Measurements from ENCODE around the gene JAZF1.
"Not testable (repeated sequence)": the region's sequence is repeated elsewhere in the genome, so short reads cannot be mapped to it uniquely, and the experiment has no call there.

Gene JAZF1

GRCh38 chr7:28042721-28043120 is 137.9 kb downstream of the JAZF1 start:
- no peak for DNase-seq (ENCODE audit: low spot score)

GRCh38 chr7:28041508-28042314 is 138.9 kb downstream of the JAZF1 start:
- DNase-seq (ENCODE audit: low spot score) = no peak

- no peak for DNase-seq (ENCODE audit: low spot score)
These were observed 142.3 kb downstream of the JAZF1 start for GRCh38 chr7:28038175-28038797.

GRCh38 chr7:28037220-28038010 is 143.2 kb downstream of the JAZF1 start:
- DNase-seq (ENCODE audit: low spot score) = peak; percentile 5

- no peak for DNase-seq (ENCODE audit: low spot score)
These were observed 143.9 kb downstream of the JAZF1 start for GRCh38 chr7:28036696-28037095.

- DNase-seq (ENCODE audit: low spot score) = no peak
These were observed 147.2 kb downstream of the JAZF1 start for GRCh38 chr7:28033386-28033785.

GRCh38 chr7:28032738-28033380 is 147.7 kb downstream of the JAZF1 start:
- DNase-seq (ENCODE audit: low spot score) = no peak

GRCh38 chr7:28029051-28029450 is 151.5 kb downstream of the JAZF1 start:
- no peak for DNase-seq (ENCODE audit: low spot score)

GRCh38 chr7:28028471-28028870 is 152.1 kb downstream of the JAZF1 start:
- no peak for DNase-seq (ENCODE audit: low spot score)

- no peak for DNase-seq (ENCODE audit: low spot score)
These were observed 154.4 kb downstream of the JAZF1 start for GRCh38 chr7:28026237-28026636.

- no peak for DNase-seq (ENCODE audit: low spot score)
These were observed 155.7 kb downstream of the JAZF1 start for GRCh38 chr7:28024786-28025334.

- DNase-seq (ENCODE audit: low spot score) = peak; percentile 45
These were observed 160.2 kb downstream of the JAZF1 start for GRCh38 chr7:28020302-28020940.

GRCh38 chr7:28018856-28019465 is 161.6 kb downstream of the JAZF1 start:
- no peak for DNase-seq (ENCODE audit: low spot score)

GRCh38 chr7:28018446-28018845 is 162.1 kb downstream of the JAZF1 start:
- no peak for DNase-seq (ENCODE audit: low spot score)

- no peak for DNase-seq (ENCODE audit: low spot score)
These were observed 162.6 kb downstream of the JAZF1 start for GRCh38 chr7:28018020-28018419.

GRCh38 chr7:28017372-28017771 is 163.2 kb downstream of the JAZF1 start:
- no peak for DNase-seq (ENCODE audit: low spot score)

GRCh38 chr7:28016297-28016696 is 164.3 kb downstream of the JAZF1 start:
- no peak for DNase-seq (ENCODE audit: low spot score)

GRCh38 chr7:28015169-28015568 is 165.4 kb downstream of the JAZF1 start:
- DNase-seq (ENCODE audit: low spot score) = no peak

GRCh38 chr7:28014340-28014739 is 166.3 kb downstream of the JAZF1 start:
- DNase-seq (ENCODE audit: low spot score) = not testable (repeated sequence)

GRCh38 chr7:28013441-28013840 is 167.2 kb downstream of the JAZF1 start:
- DNase-seq (ENCODE audit: low spot score) = no peak

- no peak for DNase-seq (ENCODE audit: low spot score)
These were observed 167.6 kb downstream of the JAZF1 start for GRCh38 chr7:28013019-28013418.
